Neutrophil (primary cell): ENCODE results near the gene RNF148.

Experiments used
- H3K27ac ChIP-seq: fragments of 200-600 bp; sonication (generic); 2 replicates; pipeline ENCODE4 v1.5.1; 2016; ENCODE audit warnings: mild to moderate bottlenecking, moderate library complexity
- H3K27me3 ChIP-seq: fragments of 200-600 bp; sonication (generic); 2 replicates; pipeline ENCODE4 v1.6.0; 2016; ENCODE audit warnings: mild to moderate bottlenecking
- H3K36me3 ChIP-seq: fragments of 200-600 bp; sonication (generic); 2 replicates; pipeline ENCODE4 v1.5.1; 2017
- H3K4me1 ChIP-seq, 2 experiments: fragments of 200-600 bp in 1 of 2; sonication (generic) in 1 of 2; 1 replicate in 1 of 2; 2 replicates in 1 of 2; pipeline versions ENCODE4 v1.5.1 to v1.6.1; 2013 to 2016; ENCODE audit warnings: low read depth in 1 of 2, low read length in 1 of 2, mild to moderate bottlenecking in 1 of 2, moderate library complexity in 1 of 2; ENCODE audit not compliant: control insufficient read depth in 1 of 2, insufficient read depth in 1 of 2
- H3K4me3 ChIP-seq, 2 experiments: fragments of 200-600 bp in 1 of 2; sonication (generic) in 1 of 2; 1 replicate in 1 of 2; 2 replicates in 1 of 2; pipeline ENCODE4 v1.5.1; 2013 to 2016; ENCODE audit warnings: low read depth in 1 of 2, low read length in 1 of 2, mild to moderate bottlenecking in 1 of 2, moderate library complexity in 1 of 2
- H3K9me3 ChIP-seq: fragments of 200-600 bp; sonication (generic); 2 replicates; pipeline ENCODE4 v1.5.1; 2016
- CTCF ChIP-seq: fragments of 200-600 bp; sonication (generic); IDR thresholded peaks from 2 replicates; pipeline ENCODE4 v1.5.1; 2016; ENCODE audit warnings: antibody characterized with exemption

Gene RNF148

GRCh38 chr7:122675621-122676020 lies 27.1 kb downstream of the RNF148 start:
- TF ChIP-seq CTCF: no peak
- no peaks in the 10 kb centered on the region for H3K36me3 ChIP-seq
- no peaks in the 10 kb centered on the region for H3K27me3 ChIP-seq
- no peaks in the 10 kb centered on the region for H3K9me3 ChIP-seq
- no peak overlapping the region for H3K4me3 ChIP-seq
- H3K4me1 ChIP-seq: no peaks in the 10 kb centered on the region
- H3K27ac ChIP-seq: no peak overlapping the region

- Histone ChIP-seq H3K27me3 (no peaks in the 10 kb centered on the region), H3K4me1 (no peaks in the 10 kb centered on the region), H3K9me3 (no peaks in the 10 kb centered on the region), H3K36me3 (no peaks in the 10 kb centered on the region), H3K27ac (no peak overlapping the region), H3K4me3 (no peak overlapping the region)
- TF ChIP-seq CTCF: no peak
Measured at GRCh38 chr7:122675011-122675410, 27.7 kb downstream of the RNF148 start.

- no peaks in the 10 kb centered on the region for H3K36me3 ChIP-seq
- no peaks in the 10 kb centered on the region for H3K27me3 ChIP-seq
- H3K9me3 ChIP-seq: no peaks in the 10 kb centered on the region
- TF ChIP-seq CTCF: no peak
- no peak overlapping the region for H3K27ac ChIP-seq
- H3K4me3 ChIP-seq: no peak overlapping the region
- H3K4me1 ChIP-seq: no peaks in the 10 kb centered on the region
Measured at GRCh38 chr7:122674502-122674901, 28.2 kb downstream of the RNF148 start.

GRCh38 chr7:122673951-122674350 lies 28.8 kb downstream of the RNF148 start:
- Histone ChIP-seq H3K4me1 (no peaks in the 10 kb centered on the region), H3K27me3 (no peaks in the 10 kb centered on the region), H3K27ac (no peak overlapping the region), H3K36me3 (no peaks in the 10 kb centered on the region), H3K9me3 (no peaks in the 10 kb centered on the region), H3K4me3 (no peak overlapping the region)
- no peak for TF ChIP-seq CTCF

- Histone ChIP-seq H3K4me1 (no peaks in the 10 kb centered on the region), H3K27me3 (no peaks in the 10 kb centered on the region), H3K4me3 (no peak overlapping the region), H3K36me3 (no peaks in the 10 kb centered on the region), H3K9me3 (no peaks in the 10 kb centered on the region), H3K27ac (no peak overlapping the region)
- TF ChIP-seq CTCF: no peak
Measured at GRCh38 chr7:122672536-122672935, 30.2 kb downstream of the RNF148 start.

GRCh38 chr7:122663733-122664132 lies 39.0 kb downstream of the RNF148 start:
- no peak for TF ChIP-seq CTCF
- Histone ChIP-seq H3K4me3 (no peak overlapping the region), H3K4me1 (no peaks in the 10 kb centered on the region), H3K36me3 (no peaks in the 10 kb centered on the region), H3K27ac (no peak overlapping the region), H3K9me3 (no peaks in the 10 kb centered on the region), H3K27me3 (no peaks in the 10 kb centered on the region)
